Fibroblast of lung (primary cell): ENCODE data around the gene ARRDC1. TPM values are rescaled to one million over a fixed set of nuclear protein-coding genes. Genes with fewer than 3 reads are reported as not detected.

Experiments used
- DNase-seq, 2 donors: peaks; one replicate each; pipeline versions ENCODE4 v3.0.0 to v3.0.0-alpha.2; 2010; ENCODE audit warnings: low read depth in 2 of 2
- H2AFZ ChIP-seq: 2 replicates; pipeline ENCODE4 v1.5.1; 2012; ENCODE audit warnings: low read length, control low read depth, inconsistent platforms
- H3K27ac ChIP-seq: 2 replicates; pipeline ENCODE4 v1.5.1; 2011; ENCODE audit warnings: low read length, control low read depth; ENCODE audit not compliant: insufficient read depth
- H3K27me3 ChIP-seq: 2 replicates; pipeline ENCODE4 v1.5.1; 2011; ENCODE audit warnings: mild to moderate bottlenecking, low read length; ENCODE audit not compliant: control insufficient read depth, insufficient read depth
- H3K36me3 ChIP-seq: 2 replicates; pipeline ENCODE4 v1.5.1; 2011; ENCODE audit warnings: low read length; ENCODE audit not compliant: control insufficient read depth, insufficient read depth
- H3K4me1 ChIP-seq: 2 replicates; pipeline ENCODE4 v1.5.1; 2011; ENCODE audit warnings: low read length; ENCODE audit not compliant: control insufficient read depth, insufficient read depth; ENCODE audit errors: extremely low read depth
- H3K4me2 ChIP-seq: 2 replicates; pipeline ENCODE4 v1.5.1; 2011; ENCODE audit warnings: low read length, control low read depth; ENCODE audit not compliant: insufficient read depth; ENCODE audit errors: extremely low read depth
- H3K4me3 ChIP-seq, 4 experiments: fragments of 200-600 bp in 1 of 4; sonication (generic) in 1 of 4; replicated peaks in 1 of 4; 2 replicates each; pipeline ENCODE4 v1.5.1; 2011 to 2016; ENCODE audit warnings: low read length in 4 of 4, low read depth in 3 of 4, mild to moderate bottlenecking in 3 of 4, control low read depth in 2 of 4, inconsistent platforms in 1 of 4, mixed read lengths in 1 of 4; ENCODE audit not compliant: insufficient read depth in 1 of 4; ENCODE audit errors: control extremely low read depth in 1 of 4
- H3K79me2 ChIP-seq: 2 replicates; pipeline ENCODE4 v1.5.1; 2012; ENCODE audit warnings: mild to moderate bottlenecking, low read length, inconsistent platforms; ENCODE audit not compliant: control insufficient read depth, insufficient read depth
- H3K9ac ChIP-seq: 2 replicates; pipeline ENCODE4 v1.5.1; 2011; ENCODE audit warnings: mild to moderate bottlenecking, low read length, control low read depth; ENCODE audit not compliant: insufficient read depth
- H3K9me3 ChIP-seq: 2 replicates; pipeline ENCODE4 v1.5.1; 2012; ENCODE audit warnings: low read depth, low read length; ENCODE audit not compliant: control insufficient read depth, insufficient read depth
- H4K20me1 ChIP-seq: 2 replicates; pipeline ENCODE4 v1.5.1; 2011; ENCODE audit warnings: low read length; ENCODE audit not compliant: control insufficient read depth, insufficient read depth; ENCODE audit errors: extremely low read depth
- EZH2 ChIP-seq: IDR thresholded peaks from 2 replicates; pipeline ENCODE4 v1.5.1; 2012; ENCODE audit warnings: low read length, control low read depth, mild to moderate bottlenecking; ENCODE audit errors: missing control alignments
- polyA plus RNA-seq, 2 donors: library from polyadenylated mRNA; depleted of rRNA in 1 of 2; stranded (reverse) in 1 of 2; unstranded in 1 of 2; fragments of >200 nt; gene quantifications; 2 replicates each; pipeline ENCODE4 v1.2.1, GENCODE V29; 2011 to 2012; ENCODE audit warnings: missing spikeins in 1 of 2
- total RNA-seq: library from RNA; depleted of rRNA; stranded (reverse); fragments of >200 nt; gene quantifications from 2 replicates; pipeline ENCODE4 v1.2.1, GENCODE V29; 2014
- TF ChIP-seq, protein P1 (sequence below), 2 donors: IDR thresholded peaks in 1 of 2; conservative IDR thresholded peaks in 1 of 2; 1 replicate in 1 of 2; 2 replicates in 1 of 2; pipeline ENCODE4 v1.5.1; 2011 to 2012; ENCODE audit warnings: low read length in 2 of 2, control low read depth in 1 of 2, inconsistent platforms in 1 of 2, low read depth in 1 of 2, mild to moderate bottlenecking in 1 of 2

ARRDC1 gene
- total and polyA plus RNA-seq, 2 donors (not counting 1 experiment from before 2014, with no cell fraction given) = 8.3 to 17.2 TPM

DNA sequence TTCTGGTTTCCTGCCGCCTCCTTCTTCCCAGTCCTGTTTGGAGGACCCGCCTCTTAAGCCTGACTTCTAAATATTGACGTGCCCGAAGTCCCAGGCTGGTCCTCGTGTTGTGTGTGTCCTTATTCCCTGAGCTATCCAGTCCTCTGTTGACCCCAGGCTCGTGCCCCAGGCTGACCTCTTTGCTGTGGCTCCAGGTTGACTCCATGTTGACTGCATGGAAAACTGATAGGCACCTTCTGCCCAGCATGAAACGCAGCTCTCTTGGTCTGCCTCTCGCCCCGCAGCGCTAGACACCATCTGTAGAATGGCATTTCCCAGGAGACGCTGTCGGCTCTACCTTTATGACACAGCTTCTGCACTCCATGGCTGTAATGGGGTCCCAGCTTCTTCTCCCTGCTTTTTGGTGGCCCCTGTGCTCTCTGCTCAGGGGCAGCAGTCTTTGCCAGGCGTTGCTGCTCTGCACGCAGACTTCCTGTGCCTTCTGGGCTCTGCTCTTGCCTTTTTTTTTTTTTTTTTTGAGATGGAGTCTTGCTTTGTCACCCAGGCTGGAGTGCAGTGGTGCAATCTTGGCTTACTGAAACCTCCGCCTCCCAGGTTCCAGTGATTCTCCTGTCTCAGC lies 41.7 kb downstream of the ARRDC1 start:
- TF ChIP-seq EZH2 = no peak
- TF ChIP-seq, protein P1, sequence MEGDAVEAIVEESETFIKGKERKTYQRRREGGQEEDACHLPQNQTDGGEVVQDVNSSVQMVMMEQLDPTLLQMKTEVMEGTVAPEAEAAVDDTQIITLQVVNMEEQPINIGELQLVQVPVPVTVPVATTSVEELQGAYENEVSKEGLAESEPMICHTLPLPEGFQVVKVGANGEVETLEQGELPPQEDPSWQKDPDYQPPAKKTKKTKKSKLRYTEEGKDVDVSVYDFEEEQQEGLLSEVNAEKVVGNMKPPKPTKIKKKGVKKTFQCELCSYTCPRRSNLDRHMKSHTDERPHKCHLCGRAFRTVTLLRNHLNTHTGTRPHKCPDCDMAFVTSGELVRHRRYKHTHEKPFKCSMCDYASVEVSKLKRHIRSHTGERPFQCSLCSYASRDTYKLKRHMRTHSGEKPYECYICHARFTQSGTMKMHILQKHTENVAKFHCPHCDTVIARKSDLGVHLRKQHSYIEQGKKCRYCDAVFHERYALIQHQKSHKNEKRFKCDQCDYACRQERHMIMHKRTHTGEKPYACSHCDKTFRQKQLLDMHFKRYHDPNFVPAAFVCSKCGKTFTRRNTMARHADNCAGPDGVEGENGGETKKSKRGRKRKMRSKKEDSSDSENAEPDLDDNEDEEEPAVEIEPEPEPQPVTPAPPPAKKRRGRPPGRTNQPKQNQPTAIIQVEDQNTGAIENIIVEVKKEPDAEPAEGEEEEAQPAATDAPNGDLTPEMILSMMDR (conservative IDR thresholded peaks at IDR 0.05 in 1 of 2, IDR thresholded peaks at IDR 0.05 in 1 of 2; ENCODE audit: low read depth in 1 of 2, low read length in 2 of 2) = no peak
- no peaks in the 10 kb centered on the region for H3K9me3 ChIP-seq
- no peak overlapping the region for H3K4me3 ChIP-seq
- no peak overlapping the region for H3K27ac ChIP-seq
- H3K27me3 ChIP-seq = no peaks in the 10 kb centered on the region
- H3K9ac ChIP-seq = no peak overlapping the region
- no peak overlapping the region for H3K4me2 ChIP-seq
- H3K4me1 ChIP-seq = no peaks in the 10 kb centered on the region
- no peaks in the 10 kb centered on the region for H4K20me1 ChIP-seq
- peaks cover 62% of the 10 kb centered on the region for H3K79me2 ChIP-seq
- H2AFZ ChIP-seq = no peak overlapping the region
- no peak for DNase-seq
- H3K36me3 ChIP-seq = peaks cover 2% of the 10 kb centered on the region

DNA sequence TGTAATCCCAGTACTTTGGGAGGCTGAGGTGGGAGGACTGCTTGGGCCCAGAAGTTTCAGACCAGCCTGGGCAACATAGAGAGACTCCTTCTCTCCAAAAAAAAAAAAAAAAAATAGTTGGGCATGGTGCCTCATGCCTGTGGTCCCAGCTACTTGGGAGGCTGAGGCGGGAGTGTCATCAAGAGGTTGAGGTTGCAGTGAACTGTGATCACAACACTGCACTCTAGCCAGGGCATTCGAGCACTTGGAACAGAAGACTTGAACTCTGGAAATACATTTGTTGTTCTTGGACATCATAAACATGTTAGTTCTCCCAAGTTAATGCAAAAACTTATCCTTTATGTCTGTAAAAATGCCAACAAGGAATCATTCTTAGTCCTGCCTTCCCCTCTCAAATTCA lies 42.9 kb downstream of the ARRDC1 start:
- DNase-seq = peak; percentile 39 to 52
- H3K27ac ChIP-seq = no peak overlapping the region
- TF ChIP-seq, protein P1 (conservative IDR thresholded peaks at IDR 0.05 in 1 of 2, IDR thresholded peaks at IDR 0.05 in 1 of 2; ENCODE audit: low read depth in 1 of 2, low read length in 2 of 2) = no peak
- TF ChIP-seq EZH2 = no peak
- no peak overlapping the region for H3K4me2 ChIP-seq
- no peak overlapping the region for H3K9ac ChIP-seq
- H2AFZ ChIP-seq = no peak overlapping the region
- no peaks in the 10 kb centered on the region for H3K4me1 ChIP-seq
- H3K9me3 ChIP-seq = no peaks in the 10 kb centered on the region
- H3K36me3 ChIP-seq = peaks cover 2% of the 10 kb centered on the region
- H3K27me3 ChIP-seq = no peaks in the 10 kb centered on the region
- H3K4me3 ChIP-seq = no peak overlapping the region
- H3K79me2 ChIP-seq = peaks cover 58% of the 10 kb centered on the region
- H4K20me1 ChIP-seq = no peaks in the 10 kb centered on the region

DNA sequence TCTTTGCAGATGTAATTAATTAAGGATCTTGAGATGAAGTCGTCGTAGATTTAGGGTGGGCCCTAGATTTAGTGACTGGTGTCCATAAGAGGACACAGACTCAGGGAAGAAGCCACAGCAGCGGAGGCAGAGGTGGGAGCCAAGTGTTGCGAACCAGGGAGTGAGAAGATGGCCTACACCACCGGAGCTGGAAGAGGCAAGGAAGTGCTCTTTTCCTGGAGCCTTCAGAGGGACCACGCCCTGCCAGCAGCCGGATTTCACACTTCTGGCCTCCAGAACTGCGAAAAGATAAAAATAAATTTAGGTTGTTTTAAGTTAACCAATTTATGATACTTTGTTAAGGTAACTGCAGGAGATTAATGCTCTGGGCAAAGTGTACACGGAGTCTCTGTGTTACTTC lies 44.1 kb downstream of the ARRDC1 start:
- Histone ChIP-seq H3K36me3 (peaks cover 2% of the 10 kb centered on the region), H3K27ac (no peak overlapping the region), H3K4me1 (no peaks in the 10 kb centered on the region), H3K27me3 (no peaks in the 10 kb centered on the region), H3K9me3 (no peaks in the 10 kb centered on the region), H3K4me2 (no peak overlapping the region), H3K4me3 (no peak overlapping the region), H2AFZ (no peak overlapping the region), H3K79me2 (peaks cover 55% of the 10 kb centered on the region), H4K20me1 (no peaks in the 10 kb centered on the region), H3K9ac (no peak overlapping the region)
- DNase-seq = no peak
- TF ChIP-seq EZH2 = no peak
- TF ChIP-seq, protein P1 (conservative IDR thresholded peaks at IDR 0.05 in 1 of 2, IDR thresholded peaks at IDR 0.05 in 1 of 2; ENCODE audit: low read depth in 1 of 2, low read length in 2 of 2) = no peak
